T-helper 9 cell (primary cell): ENCODE results near the gene PRDM15.

ENCODE experiments used
- DNase-seq: peaks from one replicate; pipeline ENCODE4 v3.0.0-alpha.2; 2020

PRDM15 gene

DNA sequence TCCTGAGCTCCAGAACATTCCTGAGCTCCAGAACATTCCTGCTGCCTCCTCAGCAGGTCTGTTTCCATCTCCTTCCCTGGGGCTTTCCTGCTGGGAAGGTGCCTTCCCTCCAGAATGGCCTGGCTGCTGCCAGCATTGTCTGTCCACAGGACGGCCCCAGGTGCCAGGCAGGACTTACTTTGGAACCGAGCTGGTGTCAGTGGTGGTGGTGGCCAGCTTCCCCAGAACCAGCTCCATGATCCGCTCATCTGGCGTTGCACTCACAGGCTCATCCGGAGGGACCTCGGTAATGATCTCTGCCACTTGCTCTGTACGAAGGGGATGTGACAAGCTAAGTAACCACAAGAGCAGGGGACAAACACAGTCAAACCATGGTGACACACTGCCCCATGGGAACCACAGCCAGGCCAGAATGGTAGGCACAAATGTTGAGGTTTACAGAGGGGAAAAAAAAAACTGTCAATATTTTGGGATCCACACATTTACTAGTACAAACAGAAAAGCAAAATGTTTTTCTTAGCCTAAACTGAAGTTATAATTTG, 41.3 kb downstream of the PRDM15 start:
- DNase-seq: no peak

GRCh38 chr21:41836166-41837015, 42.8 kb downstream of the PRDM15 start:
- DNase-seq: no peak

DNA sequence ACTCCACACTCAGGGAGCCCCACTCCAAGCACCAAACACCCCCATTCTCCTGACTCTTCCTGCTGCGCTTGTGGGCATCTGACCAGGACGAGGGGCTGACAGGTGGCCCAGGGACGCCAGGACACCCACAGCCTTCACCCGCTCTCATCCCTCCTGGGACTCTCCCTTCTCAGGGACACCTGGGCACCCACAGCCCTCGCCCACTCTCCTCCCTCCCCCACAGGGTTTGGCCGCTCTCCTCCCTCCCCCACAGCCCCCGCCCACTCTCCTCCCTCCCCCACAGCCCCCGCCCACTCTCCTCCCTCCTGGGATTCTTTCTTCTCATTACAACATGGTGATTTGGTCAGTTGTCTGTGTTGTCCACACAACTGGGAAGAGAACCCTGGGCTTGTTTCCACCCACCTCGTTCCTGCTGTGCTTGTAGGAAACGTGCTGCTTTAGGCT, 43.4 kb downstream of the PRDM15 start:
- DNase-seq: no peak

DNA sequence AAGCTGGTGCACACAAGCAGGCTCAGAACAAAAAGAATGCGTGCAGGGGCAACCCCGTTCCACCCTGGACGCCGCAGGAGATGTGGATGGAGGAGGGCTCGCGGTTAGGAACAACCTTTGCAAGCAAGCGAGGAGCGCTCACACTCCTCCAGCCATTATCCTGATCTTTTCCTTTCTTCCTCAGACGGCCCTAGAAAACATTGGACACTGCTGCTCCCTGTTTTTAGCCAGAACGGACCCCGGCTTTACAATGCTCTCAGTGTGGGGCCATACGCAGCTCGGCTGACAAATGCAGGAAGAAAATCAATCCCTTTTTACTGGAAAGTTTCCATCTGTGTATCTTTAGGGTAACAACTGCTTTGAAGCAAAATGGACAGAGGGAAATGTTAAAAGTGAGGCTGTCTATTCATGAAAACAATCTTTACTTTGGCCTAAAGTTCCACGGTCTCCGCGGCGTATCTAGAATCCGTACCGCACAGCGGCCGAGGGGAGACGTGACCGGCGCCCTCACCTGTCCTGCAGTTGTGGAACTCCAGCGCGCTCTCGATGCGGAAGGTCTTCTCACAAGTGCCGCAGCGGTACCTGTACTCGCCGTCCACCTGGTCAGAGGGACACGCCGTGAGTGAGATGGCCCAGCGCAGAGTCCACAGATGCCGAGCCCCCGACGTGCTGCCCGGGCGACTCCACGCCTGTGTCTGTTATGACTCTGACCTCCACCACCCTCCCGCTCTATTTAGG, 44.0 kb downstream of the PRDM15 start:
- DNase-seq: no peak

GRCh38 chr21:41834252-41834925, 44.8 kb downstream of the PRDM15 start:
- no peak for DNase-seq

DNA sequence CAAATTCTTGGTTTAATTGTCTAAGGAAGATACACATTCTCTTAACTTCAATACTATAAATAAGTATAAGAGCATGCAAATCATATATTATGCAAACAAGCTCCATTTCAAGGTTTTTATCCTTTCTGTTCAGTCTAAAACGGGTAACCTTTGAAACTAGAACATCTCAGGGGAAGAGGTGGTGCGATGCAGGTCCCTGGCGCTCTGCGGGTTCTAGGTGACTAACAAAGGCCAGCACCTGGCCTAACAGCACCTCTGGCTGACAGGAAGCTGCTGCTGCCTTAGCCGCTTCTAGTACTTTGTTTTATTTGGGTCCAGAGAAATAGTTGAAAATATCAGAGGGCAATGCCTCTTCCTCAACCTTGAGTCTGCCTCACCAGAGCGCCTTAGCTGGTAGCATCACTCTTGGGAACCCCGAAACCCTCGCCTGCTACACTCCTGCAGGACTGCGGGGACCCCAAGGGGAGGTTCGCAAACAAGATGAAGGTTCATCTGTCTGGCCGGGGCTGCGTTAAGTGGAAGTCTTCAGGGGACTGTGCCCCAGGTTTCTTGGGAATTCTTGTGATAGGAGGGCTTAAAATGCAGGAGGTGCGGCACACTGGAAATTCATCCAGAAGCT, 45.5 kb downstream of the PRDM15 start:
- no peak for DNase-seq

DNA sequence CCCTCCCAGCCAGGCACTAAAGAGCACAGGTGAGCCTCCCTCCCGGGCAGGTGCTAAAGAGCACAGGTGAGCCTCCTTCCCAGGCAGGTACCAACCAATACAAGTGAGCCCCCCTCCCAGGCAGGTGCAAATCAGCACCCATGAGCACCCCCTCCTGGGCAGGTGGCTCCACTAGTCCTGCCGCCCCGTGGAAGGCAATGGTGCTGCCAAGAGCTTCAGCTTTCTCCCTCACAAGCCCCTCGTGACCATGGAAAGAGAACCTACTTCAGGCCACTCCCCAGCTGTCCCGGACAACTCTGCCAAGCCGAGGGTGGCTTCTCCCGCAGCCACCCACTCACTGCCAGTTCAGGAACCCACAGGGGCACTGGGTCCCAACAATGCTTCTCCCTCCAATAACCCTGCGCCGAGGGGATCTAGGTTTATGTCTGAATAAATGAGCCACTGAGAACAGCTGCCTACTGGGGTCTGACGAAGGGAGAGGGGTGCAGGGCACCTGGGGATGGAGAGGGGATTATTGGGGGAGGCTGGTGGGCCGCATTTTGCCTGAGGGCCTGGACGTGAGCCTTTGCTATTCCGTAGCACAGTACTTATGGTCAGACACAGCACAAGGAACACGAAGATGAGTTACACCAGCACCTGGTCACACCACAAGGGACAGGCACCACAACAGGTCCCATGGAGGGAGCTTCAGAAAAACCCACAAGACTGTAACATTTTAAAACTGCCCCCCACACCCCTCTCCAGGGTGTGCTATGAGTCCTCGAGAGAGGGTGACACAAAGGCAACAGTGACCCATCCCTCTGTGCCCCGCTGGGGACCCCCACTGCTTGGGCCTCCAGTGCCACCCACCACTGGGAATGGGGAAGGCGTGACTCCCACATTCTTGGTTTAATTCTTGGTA, 46.3 kb downstream of the PRDM15 start:
- DNase-seq: no peak

DNA sequence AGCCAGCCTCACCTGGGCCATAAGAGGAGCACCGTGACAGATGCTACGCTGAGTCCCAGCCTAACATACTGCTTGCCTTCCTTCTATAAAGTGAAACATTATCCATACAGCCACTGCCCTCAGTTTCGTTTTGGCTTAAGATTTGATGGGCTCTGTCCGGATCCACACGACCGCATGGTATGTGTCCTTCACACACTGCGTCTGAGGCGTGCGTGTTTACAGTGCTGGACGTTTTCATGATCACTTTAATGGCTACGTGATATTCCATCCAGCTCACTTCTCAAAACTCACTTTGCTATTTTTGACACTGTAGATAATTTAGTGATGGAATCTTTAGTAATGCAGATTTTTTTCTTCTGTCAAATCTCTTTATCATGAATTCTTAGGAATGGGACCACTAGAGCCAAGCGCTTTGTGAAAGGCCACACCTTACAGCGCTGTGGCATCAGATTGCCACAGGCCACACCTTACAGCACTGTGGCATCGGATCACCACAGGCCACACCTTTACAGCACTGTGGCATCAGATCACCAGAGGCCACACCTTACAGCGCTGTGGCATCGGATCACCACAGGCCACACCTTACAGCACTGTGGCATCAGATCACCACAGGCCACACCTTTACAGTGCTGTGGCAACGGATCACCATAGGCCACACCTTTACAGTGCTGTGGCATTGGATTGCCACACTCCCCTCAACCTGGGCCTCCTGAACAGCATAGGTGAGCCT, 47.1 kb downstream of the PRDM15 start:
- DNase-seq: no peak

DNA sequence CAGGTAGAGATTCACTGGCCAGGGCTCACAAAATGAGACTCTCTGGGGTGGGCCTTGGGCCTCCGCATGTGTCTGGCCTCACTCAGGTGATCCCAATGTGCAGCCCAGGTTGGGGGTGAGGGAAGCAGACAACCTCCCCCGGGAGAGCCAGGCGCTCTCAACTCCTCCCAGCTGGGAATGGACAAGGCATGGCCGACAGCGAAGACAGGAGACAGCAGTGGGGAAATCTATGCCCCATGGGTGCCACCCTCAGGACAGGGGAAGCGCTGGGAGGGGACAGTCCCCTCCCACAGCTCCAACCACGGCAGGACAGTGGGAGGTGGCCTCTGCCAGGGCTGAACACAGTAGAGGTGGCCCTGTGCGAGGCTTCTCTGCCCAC, 47.7 kb downstream of the PRDM15 start:
- DNase-seq: no peak

- no peak for DNase-seq
Observed at GRCh38 chr21:41830764-41831452, 48.2 kb downstream of the PRDM15 start.

DNA sequence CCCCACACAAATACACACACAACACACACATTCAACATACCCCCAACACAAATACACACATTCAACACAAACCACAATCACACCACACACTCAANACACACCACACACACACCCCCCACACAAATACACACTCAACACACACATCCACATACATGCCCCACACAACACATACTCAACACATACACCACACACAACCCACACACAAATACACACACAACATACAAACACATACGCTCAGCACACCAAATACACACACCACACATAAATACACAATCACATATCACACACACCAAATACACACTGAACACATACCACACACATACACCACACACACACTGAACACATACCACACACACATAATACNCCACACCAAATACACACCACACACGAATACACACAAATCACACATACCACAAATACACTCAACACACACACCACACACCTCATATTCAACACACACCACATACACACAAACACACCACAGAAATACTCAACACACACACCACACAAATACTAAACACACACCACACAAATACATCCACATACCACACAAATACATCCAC, 48.9 kb downstream of the PRDM15 start:
- no peak for DNase-seq

DNA sequence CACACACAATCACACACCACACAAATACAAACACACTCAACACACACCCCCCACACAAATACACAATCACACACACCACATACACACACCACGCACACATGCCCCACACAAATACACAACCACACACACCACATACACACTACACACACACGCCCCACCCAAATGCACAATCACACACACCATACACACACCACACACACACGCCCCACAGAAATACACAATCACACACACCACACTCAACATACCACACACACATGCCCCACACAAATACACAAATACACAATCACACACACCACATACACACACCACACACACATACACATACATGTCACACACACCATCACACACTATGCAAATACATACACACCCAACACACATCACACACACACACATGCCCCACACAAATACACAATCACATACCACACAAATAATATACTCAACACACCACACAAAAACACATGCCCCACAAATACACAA, 50.2 kb downstream of the PRDM15 start:
- no peak for DNase-seq

DNA sequence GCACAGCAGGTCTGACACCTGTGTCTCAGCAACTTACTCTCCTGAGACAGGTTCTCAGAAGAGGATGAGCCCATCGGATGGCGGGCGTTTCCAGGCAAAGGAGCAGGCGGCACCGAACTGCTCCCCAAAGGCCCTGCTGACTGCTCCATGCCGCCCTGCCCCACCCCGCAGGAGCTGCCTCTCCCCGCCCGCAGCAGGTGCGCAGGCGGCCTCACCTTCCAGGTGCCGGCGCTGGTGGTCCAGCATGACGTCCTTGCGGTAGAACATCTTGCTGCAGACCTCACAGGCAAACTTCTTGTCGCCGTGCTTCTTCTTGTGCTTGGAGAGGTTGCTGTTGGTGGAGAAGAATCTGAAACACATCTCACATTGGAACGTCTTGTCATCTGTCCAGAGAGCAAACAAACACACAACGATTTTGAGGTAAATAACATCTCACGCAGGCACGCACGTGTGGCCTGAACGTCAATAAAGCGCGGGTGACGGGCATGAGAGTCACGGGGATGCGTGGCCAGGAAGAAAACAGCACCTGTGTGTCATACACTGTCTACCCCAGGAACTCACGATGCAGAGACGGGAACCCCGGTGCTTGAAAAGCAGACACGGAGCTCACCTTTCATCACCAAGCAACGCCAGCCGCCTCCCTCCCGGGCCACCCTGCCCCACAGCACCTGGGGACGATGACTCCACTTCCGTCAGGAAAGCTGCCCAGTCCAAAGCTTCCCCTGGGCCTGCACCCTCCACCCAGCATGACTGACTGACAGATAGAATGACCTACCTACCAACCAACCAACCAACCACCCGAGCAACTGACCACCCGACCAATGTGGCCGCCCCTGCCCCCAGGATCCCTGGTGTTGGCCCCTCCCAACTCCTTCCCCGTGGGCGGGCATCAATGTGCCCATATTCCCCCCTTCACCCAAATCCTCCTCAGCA, 50.9 kb downstream of the PRDM15 start:
- no peak for DNase-seq

DNA sequence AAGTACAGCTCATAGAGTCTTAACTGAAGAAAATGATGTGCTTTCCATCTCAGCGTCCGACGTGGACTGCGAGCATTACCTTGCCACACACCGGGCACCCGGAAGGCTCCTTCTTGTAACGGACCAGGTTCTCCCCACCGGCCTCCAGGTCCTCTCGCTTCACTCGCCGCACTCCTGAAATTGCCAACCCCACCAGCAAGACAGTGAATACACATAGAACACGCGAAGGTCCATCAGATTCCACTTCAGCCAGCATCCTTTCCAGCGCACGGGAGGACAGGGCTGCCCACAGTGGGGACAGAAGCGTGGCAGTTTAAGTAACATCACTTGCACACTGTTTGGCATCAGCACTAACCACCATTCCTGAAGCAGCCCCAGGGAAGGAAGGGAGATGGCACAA, 53.3 kb downstream of the PRDM15 start:
- DNase-seq: no peak

DNA sequence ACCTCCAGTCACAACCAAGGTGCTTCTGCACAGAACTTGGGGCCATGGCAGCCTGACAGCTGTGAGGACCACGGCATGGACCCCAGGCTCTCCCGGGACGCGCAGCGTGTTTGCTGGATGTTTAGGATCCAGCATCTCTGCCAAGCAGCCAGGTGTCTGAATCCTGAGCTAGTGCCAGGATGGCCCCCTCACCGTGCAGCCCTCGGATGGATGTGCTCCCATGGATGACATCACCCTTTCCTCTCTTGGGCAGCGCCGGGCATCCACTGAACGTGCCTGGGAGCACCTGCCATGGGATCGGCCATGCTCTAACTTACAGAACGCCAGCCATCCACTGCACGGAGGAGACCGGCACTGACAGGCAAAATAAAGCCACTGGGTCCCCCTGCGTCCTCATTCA, 53.9 kb downstream of the PRDM15 start:
- no peak for DNase-seq

DNA sequence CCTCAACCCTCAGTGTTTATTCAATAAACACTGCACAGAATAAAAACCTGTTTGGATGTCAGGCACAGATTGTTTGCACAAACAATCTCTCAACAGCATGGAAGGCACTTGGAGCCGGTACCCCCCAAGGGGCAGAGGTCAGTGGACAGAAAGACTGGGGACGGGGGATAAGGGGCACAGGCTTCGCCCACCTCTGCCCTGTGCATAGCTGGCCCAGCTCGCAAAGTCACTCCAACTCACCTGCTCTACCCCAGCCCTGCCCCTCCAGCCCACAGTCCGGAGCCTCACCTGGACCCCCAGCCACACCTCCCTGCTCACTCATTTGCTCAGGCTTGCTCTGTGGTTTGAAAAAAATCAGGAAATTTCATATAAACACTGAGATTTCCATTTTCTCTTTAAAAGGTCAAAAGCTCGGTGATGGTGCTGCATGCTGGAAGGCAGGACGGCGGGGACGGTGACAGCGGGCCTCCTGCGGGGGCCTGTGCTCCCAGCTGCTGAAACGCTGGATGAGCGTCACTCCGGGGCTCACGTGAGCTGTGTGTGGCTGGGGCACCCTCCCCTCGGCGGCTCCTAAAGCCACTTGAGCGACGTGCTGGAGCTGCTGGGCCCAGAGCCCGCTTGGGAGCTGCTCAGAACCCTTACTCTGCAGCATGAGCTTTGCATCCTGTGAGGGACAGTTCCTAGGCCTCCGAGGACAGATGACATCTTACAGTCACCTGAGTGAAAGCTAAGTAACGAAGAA, 54.5 kb downstream of the PRDM15 start:
- no peak for DNase-seq

- no peak for DNase-seq
Observed at GRCh38 chr21:41823906-41824305, 55.2 kb downstream of the PRDM15 start.

- no peak for DNase-seq
Observed at GRCh38 chr21:41823166-41823565, 56.0 kb downstream of the PRDM15 start.
